Measurements from ENCODE around the gene GCDH.

GCDH gene

GRCh38 chr19:12881172-12881808 lies 9.7 kb upstream of the GCDH start, which contains the start of gene DNASE2:
TSS of gene DNASE2 (minus strand) at chr19:12881449. CDS start at chr19:12881375, 74 bp downstream.
- no peak for TF ChIP-seq FOXP2 (optimal IDR thresholded peaks at IDR 0.05; ENCODE audit: borderline replicate concordance, extremely low read depth, extremely low read length, insufficient read depth)
- TF ChIP-seq SIN3A (IDR thresholded peaks at IDR 0.05; ENCODE audit: borderline replicate concordance, insufficient read depth, low read length), result no peak
- no peak for TF ChIP-seq REST (IDR thresholded peaks at IDR 0.05; ENCODE audit: insufficient read depth in 1 of 2, low read depth in 2 of 2, low read length in 2 of 2)
- 0 out of 2 replicates have a peak, but pooled peaks have one; percentile 34 for TF ChIP-seq TAF1 (IDR thresholded peaks at IDR 0.05; ENCODE audit: borderline replicate concordance, insufficient read depth, low read length)
- TF ChIP-seq POLR2AphosphoS5 (IDR thresholded peaks at IDR 0.05; ENCODE audit: low read depth, low read length), result peak; percentile 52; the same call in 1 of the 2 replicates

- TF ChIP-seq SIN3A (IDR thresholded peaks at IDR 0.05; ENCODE audit: borderline replicate concordance, insufficient read depth, low read length), result no peak
- TF ChIP-seq REST (IDR thresholded peaks at IDR 0.05; ENCODE audit: insufficient read depth in 1 of 2, low read depth in 2 of 2, low read length in 2 of 2), result no peak
- TF ChIP-seq POLR2AphosphoS5 (IDR thresholded peaks at IDR 0.05; ENCODE audit: low read depth, low read length), result no peak
- TF ChIP-seq FOXP2 (optimal IDR thresholded peaks at IDR 0.05; ENCODE audit: borderline replicate concordance, extremely low read depth, extremely low read length, insufficient read depth), result no peak
- TF ChIP-seq TAF1 (IDR thresholded peaks at IDR 0.05; ENCODE audit: borderline replicate concordance, insufficient read depth, low read length), result no peak
Measured at GRCh38 chr19:12882589-12882988, 8.4 kb upstream of the GCDH start.

- TF ChIP-seq POLR2AphosphoS5 (IDR thresholded peaks at IDR 0.05; ENCODE audit: low read depth, low read length) (no peak), FOXP2 (optimal IDR thresholded peaks at IDR 0.05; ENCODE audit: borderline replicate concordance, extremely low read depth, extremely low read length, insufficient read depth) (no peak), REST (IDR thresholded peaks at IDR 0.05; ENCODE audit: insufficient read depth in 1 of 2, low read depth in 2 of 2, low read length in 2 of 2) (no peak), SIN3A (IDR thresholded peaks at IDR 0.05; ENCODE audit: borderline replicate concordance, insufficient read depth, low read length) (no peak), TAF1 (IDR thresholded peaks at IDR 0.05; ENCODE audit: borderline replicate concordance, insufficient read depth, low read length) (no peak)
Measured at GRCh38 chr19:12884202-12884601, 6.8 kb upstream of the GCDH start.

- no peak for TF ChIP-seq POLR2AphosphoS5 (IDR thresholded peaks at IDR 0.05; ENCODE audit: low read depth, low read length)
- no peak for TF ChIP-seq REST (IDR thresholded peaks at IDR 0.05; ENCODE audit: insufficient read depth in 1 of 2, low read depth in 2 of 2, low read length in 2 of 2)
- no peak for TF ChIP-seq FOXP2 (optimal IDR thresholded peaks at IDR 0.05; ENCODE audit: borderline replicate concordance, extremely low read depth, extremely low read length, insufficient read depth)
Measured at GRCh38 chr19:12884627-12884925, 6.4 kb upstream of the GCDH start.
